Measurements from ENCODE around the gene TUBB1. TPM values are rescaled to one million over a fixed set of nuclear protein-coding genes. Genes with fewer than 3 reads are reported as not detected.

TUBB1 gene
- total and polyA plus RNA-seq, 2 of the 13 experiments (the other 11 are each of a cell fraction or from before 2014, with no cell fraction given): 0.11 to 57.6 TPM

DNA sequence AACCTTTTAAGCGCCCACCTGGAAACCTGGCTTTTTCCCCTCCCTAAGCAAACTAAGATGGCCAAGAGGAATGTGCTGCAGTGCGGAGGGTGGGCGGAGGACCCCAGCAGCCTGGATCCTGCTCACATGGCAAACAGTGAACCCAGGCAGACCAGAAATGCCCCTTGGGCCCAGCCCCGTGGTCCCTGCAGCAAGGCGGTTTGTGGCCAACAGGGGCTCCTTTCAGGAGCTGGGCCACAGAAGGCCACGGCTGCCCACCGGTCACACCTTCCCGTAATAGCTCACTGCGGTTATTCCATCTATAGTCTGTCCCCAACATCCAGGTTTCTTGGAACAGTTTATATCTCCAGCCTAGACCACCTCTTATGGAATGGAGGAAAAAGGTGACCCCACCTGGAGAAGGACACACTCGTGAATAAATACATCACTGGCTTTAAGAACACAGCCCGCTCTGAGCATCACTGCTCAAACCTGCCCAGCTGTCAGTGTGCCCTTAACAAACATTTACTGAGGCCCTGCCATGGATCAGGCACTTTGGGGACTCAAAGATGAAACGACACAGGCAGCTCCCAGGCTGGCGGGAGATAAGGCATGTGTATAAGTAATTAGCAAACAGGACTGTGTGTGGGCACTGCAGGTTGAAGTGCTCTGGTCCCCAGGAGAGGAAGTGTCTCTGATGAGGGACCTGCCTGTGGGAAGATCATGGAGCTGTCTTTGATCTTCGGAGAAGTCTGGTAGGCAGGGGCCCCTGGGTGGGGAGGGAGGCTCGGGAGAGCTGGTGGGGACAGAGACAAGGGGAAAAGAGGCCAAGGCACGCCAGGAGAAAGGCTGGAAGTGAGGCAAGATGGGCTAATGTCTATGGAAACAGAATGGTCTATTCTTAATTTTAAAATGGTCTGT lies 3.2 kb upstream of the TUBB1 start (continued):
- TF ChIP-seq CHCHD3 (CRISPR knock-in tag; IDR thresholded peaks at IDR 0.05): no peak
- TF ChIP-seq YEATS4 (CRISPR knock-in tag; IDR thresholded peaks at IDR 0.05; ENCODE audit: borderline replicate concordance): peak; percentile 79; the same call in 1 of the 2 replicates
- TF ChIP-seq RXRA (CRISPR knock-in tag; IDR thresholded peaks at IDR 0.05): peak; percentile 93
- no peak for TF ChIP-seq ZNF318 (CRISPR knock-in tag; IDR thresholded peaks at IDR 0.05)
- TF ChIP-seq, protein P1, sequence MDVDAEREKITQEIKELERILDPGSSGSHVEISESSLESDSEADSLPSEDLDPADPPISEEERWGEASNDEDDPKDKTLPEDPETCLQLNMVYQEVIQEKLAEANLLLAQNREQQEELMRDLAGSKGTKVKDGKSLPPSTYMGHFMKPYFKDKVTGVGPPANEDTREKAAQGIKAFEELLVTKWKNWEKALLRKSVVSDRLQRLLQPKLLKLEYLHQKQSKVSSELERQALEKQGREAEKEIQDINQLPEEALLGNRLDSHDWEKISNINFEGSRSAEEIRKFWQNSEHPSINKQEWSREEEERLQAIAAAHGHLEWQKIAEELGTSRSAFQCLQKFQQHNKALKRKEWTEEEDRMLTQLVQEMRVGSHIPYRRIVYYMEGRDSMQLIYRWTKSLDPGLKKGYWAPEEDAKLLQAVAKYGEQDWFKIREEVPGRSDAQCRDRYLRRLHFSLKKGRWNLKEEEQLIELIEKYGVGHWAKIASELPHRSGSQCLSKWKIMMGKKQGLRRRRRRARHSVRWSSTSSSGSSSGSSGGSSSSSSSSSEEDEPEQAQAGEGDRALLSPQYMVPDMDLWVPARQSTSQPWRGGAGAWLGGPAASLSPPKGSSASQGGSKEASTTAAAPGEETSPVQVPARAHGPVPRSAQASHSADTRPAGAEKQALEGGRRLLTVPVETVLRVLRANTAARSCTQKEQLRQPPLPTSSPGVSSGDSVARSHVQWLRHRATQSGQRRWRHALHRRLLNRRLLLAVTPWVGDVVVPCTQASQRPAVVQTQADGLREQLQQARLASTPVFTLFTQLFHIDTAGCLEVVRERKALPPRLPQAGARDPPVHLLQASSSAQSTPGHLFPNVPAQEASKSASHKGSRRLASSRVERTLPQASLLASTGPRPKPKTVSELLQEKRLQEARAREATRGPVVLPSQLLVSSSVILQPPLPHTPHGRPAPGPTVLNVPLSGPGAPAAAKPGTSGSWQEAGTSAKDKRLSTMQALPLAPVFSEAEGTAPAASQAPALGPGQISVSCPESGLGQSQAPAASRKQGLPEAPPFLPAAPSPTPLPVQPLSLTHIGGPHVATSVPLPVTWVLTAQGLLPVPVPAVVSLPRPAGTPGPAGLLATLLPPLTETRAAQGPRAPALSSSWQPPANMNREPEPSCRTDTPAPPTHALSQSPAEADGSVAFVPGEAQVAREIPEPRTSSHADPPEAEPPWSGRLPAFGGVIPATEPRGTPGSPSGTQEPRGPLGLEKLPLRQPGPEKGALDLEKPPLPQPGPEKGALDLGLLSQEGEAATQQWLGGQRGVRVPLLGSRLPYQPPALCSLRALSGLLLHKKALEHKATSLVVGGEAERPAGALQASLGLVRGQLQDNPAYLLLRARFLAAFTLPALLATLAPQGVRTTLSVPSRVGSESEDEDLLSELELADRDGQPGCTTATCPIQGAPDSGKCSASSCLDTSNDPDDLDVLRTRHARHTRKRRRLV (CRISPR knock-in tag; IDR thresholded peaks at IDR 0.05): no peak
- no peak; the same call in 1 of the 2 replicates for TF ChIP-seq MXD3 (CRISPR knock-in tag; IDR thresholded peaks at IDR 0.05)
- 0 out of 2 replicates have a peak, but pooled peaks have one; percentile 84 for TF ChIP-seq ETV6 (CRISPR knock-in tag; conservative IDR thresholded peaks at IDR 0.05)
- peak; percentile 68; the same call in 1 of the 2 replicates for TF ChIP-seq ZNF446 (CRISPR knock-in tag; IDR thresholded peaks at IDR 0.05)
- TF ChIP-seq ZZZ3 (CRISPR knock-in tag; IDR thresholded peaks at IDR 0.05; ENCODE audit: borderline replicate concordance): no peak
- peak; percentile 92 for TF ChIP-seq HOXA3 (CRISPR knock-in tag; IDR thresholded peaks at IDR 0.05)
- TF ChIP-seq IKZF1 (IDR thresholded peaks at IDR 0.05): no peak
- 0 out of 2 replicates have a peak, but pooled peaks have one; percentile 82 for TF ChIP-seq ZNF431 (CRISPR knock-in tag; IDR thresholded peaks at IDR 0.05; ENCODE audit: borderline replicate concordance, low read depth)
- peak; percentile 68 for TF ChIP-seq HNF4G (IDR thresholded peaks at IDR 0.05; ENCODE audit: borderline replicate concordance, low read depth, low read length)
- TF ChIP-seq HNF4G (CRISPR knock-in tag; IDR thresholded peaks at IDR 0.05; ENCODE audit: borderline replicate concordance, low read depth): no peak; the same call in 1 of the 2 replicates
